ENCODE results near the gene CASP4.

DNA sequence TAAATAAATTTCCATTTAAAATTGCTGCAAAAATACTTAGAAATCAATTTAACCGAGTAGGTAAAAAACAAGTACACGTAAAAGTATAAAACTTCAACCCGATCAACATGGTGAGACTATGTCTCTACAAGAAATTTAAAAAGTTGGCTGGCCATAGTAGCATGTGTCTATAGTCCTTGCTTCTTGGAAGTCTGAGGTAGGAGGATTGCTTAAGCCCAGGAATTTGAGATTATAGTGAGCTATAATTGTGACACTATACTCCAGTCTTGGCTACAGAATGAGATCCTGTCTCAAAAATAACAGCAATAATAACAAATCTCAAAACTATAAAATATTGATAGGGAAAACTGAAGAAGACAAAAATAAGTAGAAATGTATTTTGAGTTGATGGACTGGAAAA is 11.1 kb downstream of the CASP4 start:
- TF ChIP-seq CTCF (IDR thresholded peaks at IDR 0.05): no peak
- no peak for TF ChIP-seq POLR2A (IDR thresholded peaks at IDR 0.05)
